ENCODE data around the gene AKR1C1. TPM values are rescaled to one million over a fixed set of nuclear protein-coding genes. Genes with fewer than 3 reads are reported as not detected.
"Not testable (repeated sequence)": the region's sequence is repeated elsewhere in the genome, so short reads cannot be mapped to it uniquely, and the experiment has no call there.

AKR1C1 gene
- total RNA-seq, 2 donors from 2014 or later: 60.3 to 174 TPM

GRCh38 chr10:4981722-4982471 lies 18.7 kb downstream of the AKR1C1 start:
- Histone ChIP-seq H3K27ac (peak overlapping the region; percentile 47 to 53), H3K36me3 (no peaks in the 10 kb centered on the region), H3K27me3 (no peaks in the 10 kb centered on the region), H3K4me1 (peaks cover 0 to 22% of the 10 kb centered on the region in 2 donors), H3K4me3 (no peak overlapping the region), H3K9me3 (no peaks in the 10 kb centered on the region)
- peak; percentile 70 for DNase-seq (ENCODE audit: low spot score)
- peak; percentile 31 to 65 for TF ChIP-seq CTCF (IDR thresholded peaks at IDR 0.05)

- H3K27ac ChIP-seq: no peak overlapping the region
- peaks cover 0 to 22% of the 10 kb centered on the region in 2 donors for H3K4me1 ChIP-seq
- no peaks in the 10 kb centered on the region for H3K36me3 ChIP-seq
- no peaks in the 10 kb centered on the region for H3K9me3 ChIP-seq
- H3K27me3 ChIP-seq: no peaks in the 10 kb centered on the region
- TF ChIP-seq CTCF (IDR thresholded peaks at IDR 0.05): no peak
- H3K4me3 ChIP-seq: no peak overlapping the region
- peak; percentile 69 for DNase-seq (ENCODE audit: low spot score)
Measured at GRCh38 chr10:4982764-4983226, 19.6 kb downstream of the AKR1C1 start.

GRCh38 chr10:4983615-4984216 lies 20.5 kb downstream of the AKR1C1 start:
- no peak for TF ChIP-seq CTCF (IDR thresholded peaks at IDR 0.05)
- Histone ChIP-seq H3K9me3 (no peaks in the 10 kb centered on the region), H3K4me1 (peaks cover 0 to 22% of the 10 kb centered on the region in 2 donors), H3K27ac (no peak overlapping the region), H3K36me3 (no peaks in the 10 kb centered on the region), H3K4me3 (no peak overlapping the region), H3K27me3 (no peaks in the 10 kb centered on the region)
- no peak for DNase-seq (ENCODE audit: low spot score)

- DNase-seq (ENCODE audit: low spot score): no peak
Measured at GRCh38 chr10:4984223-4984622, 21.0 kb downstream of the AKR1C1 start.

GRCh38 chr10:4984971-4985594 lies 21.9 kb downstream of the AKR1C1 start:
- H3K27me3 ChIP-seq: no peaks in the 10 kb centered on the region
- no peaks in the 10 kb centered on the region for H3K36me3 ChIP-seq
- H3K4me3 ChIP-seq: no peak overlapping the region
- peaks cover 0 to 22% of the 10 kb centered on the region in 2 donors for H3K4me1 ChIP-seq
- TF ChIP-seq CTCF (IDR thresholded peaks at IDR 0.05): no peak
- peak overlapping the region in 1 of 2 donors; percentile 39 for H3K27ac ChIP-seq
- no peak for DNase-seq (ENCODE audit: low spot score)
- H3K9me3 ChIP-seq: no peaks in the 10 kb centered on the region

More at GRCh38 chr10:4984223-4984622, 21.0 kb downstream of the AKR1C1 start:
- TF ChIP-seq CTCF (IDR thresholded peaks at IDR 0.05): no peak
- no peaks in the 10 kb centered on the region for H3K27me3 ChIP-seq
- no peak overlapping the region for H3K4me3 ChIP-seq
- no peaks in the 10 kb centered on the region for H3K36me3 ChIP-seq
- H3K9me3 ChIP-seq: no peaks in the 10 kb centered on the region
- no peak overlapping the region for H3K27ac ChIP-seq
- H3K4me1 ChIP-seq: peaks cover 0 to 22% of the 10 kb centered on the region in 2 donors

- not testable (repeated sequence) for H3K4me3 ChIP-seq; H3K9me3 ChIP-seq; H3K27ac ChIP-seq; H3K4me1 ChIP-seq; DNase-seq (ENCODE audit: low spot score); H3K27me3 ChIP-seq; H3K36me3 ChIP-seq
Measured at GRCh38 chr10:4988000-4988641, 24.9 kb downstream of the AKR1C1 start.
